IPS DF 6.9 (cell line): ENCODE data around the gene MAPKAPK2.
A peak's percentile ranks its signal among the peaks of the same experiment; 100 is the strongest.

Source experiments
- DNase-seq: peaks from one replicate; pipeline ENCODE4 v3.0.0-alpha.2; 2013; ENCODE audit warnings: low read depth, low spot score
- H3K27ac ChIP-seq: one replicate; pipeline ENCODE4 v1.5.1; 2013; ENCODE audit warnings: low read length, control low read depth
- H3K27me3 ChIP-seq: 2 replicates; pipeline ENCODE4 v1.6.1; 2013; ENCODE audit warnings: mild to moderate bottlenecking, low read length; ENCODE audit not compliant: control insufficient read depth, insufficient read depth
- H3K36me3 ChIP-seq: 2 replicates; pipeline ENCODE4 v1.6.1; 2013; ENCODE audit warnings: low read length; ENCODE audit not compliant: control insufficient read depth, insufficient read depth
- H3K4me1 ChIP-seq: 2 replicates; pipeline ENCODE4 v1.6.1; 2013; ENCODE audit warnings: low read length; ENCODE audit not compliant: control insufficient read depth, insufficient read depth
- H3K4me3 ChIP-seq: 2 replicates; pipeline ENCODE4 v1.5.1; 2013; ENCODE audit warnings: mild to moderate bottlenecking, low read length
- H3K9me3 ChIP-seq: 2 replicates; pipeline ENCODE4 v1.6.1; 2013; ENCODE audit warnings: low read length, inconsistent platforms; ENCODE audit not compliant: control insufficient read depth, insufficient read depth
- WGBS: extraction: QIAGEN DNeasy Blood & Tissue Kit; methylation state at CpG from one replicate; pipeline ENCODE4 v1.1.7; 2013; ENCODE audit warnings: mixed read lengths, missing lambda C conversion rate; ENCODE audit not compliant: insufficient read length, insufficient coverage; 5-methylcytosine and 5-hydroxymethylcytosine counted together

The MAPKAPK2 gene

GRCh38 chr1:206683313-206683712 is 1.4 kb upstream of the MAPKAPK2 start:
- Histone ChIP-seq H3K9me3 (no peaks in the 10 kb centered on the region), H3K4me3 (no peak overlapping the region), H3K36me3 (no peaks in the 10 kb centered on the region), H3K4me1 (peaks cover 3% of the 10 kb centered on the region), H3K27ac (no peak overlapping the region), H3K27me3 (peaks cover 25% of the 10 kb centered on the region)
- DNase-seq = no peak
- WGBS = no CpG with 5 or more reads among the region's 6 CpGs

GRCh38 chr1:206684003-206684402 is 702 bp upstream of the MAPKAPK2 start:
- Histone ChIP-seq H3K4me1 (peaks cover 3% of the 10 kb centered on the region), H3K36me3 (no peaks in the 10 kb centered on the region), H3K27ac (no peak overlapping the region), H3K4me3 (no peak overlapping the region), H3K9me3 (no peaks in the 10 kb centered on the region), H3K27me3 (peaks cover 25% of the 10 kb centered on the region)
- WGBS = no CpG with 5 or more reads among the region's 8 CpGs
- DNase-seq = no peak

- Histone ChIP-seq H3K4me1 (peaks cover 3% of the 10 kb centered on the region), H3K9me3 (no peaks in the 10 kb centered on the region)
- no CpG with 5 or more reads among the region's 48 CpGs for WGBS
Measured at GRCh38 chr1:206685334-206685768, 646 bp downstream of the MAPKAPK2 start.

GRCh38 chr1:206685769-206686477 is 1.2 kb downstream of the MAPKAPK2 start:
- WGBS = no CpG with 5 or more reads among the region's 48 CpGs
- peaks cover 4% of the 10 kb centered on the region for H3K4me1 ChIP-seq
- no peak for DNase-seq
- peak overlapping the region; percentile 89; the same call in 1 of the 2 replicates for H3K4me3 ChIP-seq
- peaks cover 25% of the 10 kb centered on the region for H3K27me3 ChIP-seq
- H3K9me3 ChIP-seq = no peaks in the 10 kb centered on the region
- no peaks in the 10 kb centered on the region for H3K36me3 ChIP-seq
- no peak overlapping the region for H3K27ac ChIP-seq

More at GRCh38 chr1:206685334-206685768, 646 bp downstream of the MAPKAPK2 start:
- H3K4me3 ChIP-seq = peak overlapping the region; percentile 89
- no peak for DNase-seq
- no peak overlapping the region for H3K27ac ChIP-seq
- peaks cover 25% of the 10 kb centered on the region for H3K27me3 ChIP-seq
- no peaks in the 10 kb centered on the region for H3K36me3 ChIP-seq

- peaks cover 4% of the 10 kb centered on the region for H3K4me1 ChIP-seq
- no CpG with 5 or more reads among the region's 8 CpGs for WGBS
- no peak overlapping the region for H3K27ac ChIP-seq
- peaks cover 25% of the 10 kb centered on the region for H3K27me3 ChIP-seq
- no peak for DNase-seq
- H3K9me3 ChIP-seq = no peaks in the 10 kb centered on the region
- no peaks in the 10 kb centered on the region for H3K36me3 ChIP-seq
- H3K4me3 ChIP-seq = peak overlapping the region; percentile 89; the same call in 1 of the 2 replicates
Measured at GRCh38 chr1:206686478-206687249, 2.0 kb downstream of the MAPKAPK2 start.

- no peak overlapping the region for H3K27ac ChIP-seq
- no CpG with 5 or more reads among the region's 7 CpGs for WGBS
- no peak for DNase-seq
- H3K9me3 ChIP-seq = no peaks in the 10 kb centered on the region
- peaks cover 4% of the 10 kb centered on the region for H3K4me1 ChIP-seq
- no peaks in the 10 kb centered on the region for H3K36me3 ChIP-seq
- peaks cover 23% of the 10 kb centered on the region for H3K27me3 ChIP-seq
- no peak overlapping the region for H3K4me3 ChIP-seq
Measured at GRCh38 chr1:206687251-206687914, 2.7 kb downstream of the MAPKAPK2 start.

- Histone ChIP-seq H3K27me3 (peaks cover 21% of the 10 kb centered on the region), H3K27ac (no peak overlapping the region), H3K4me3 (no peak overlapping the region), H3K4me1 (peaks cover 4% of the 10 kb centered on the region), H3K36me3 (no peaks in the 10 kb centered on the region), H3K9me3 (no peaks in the 10 kb centered on the region)
- DNase-seq = no peak
- no CpG with 5 or more reads among the region's 2 CpGs for WGBS
Measured at GRCh38 chr1:206687915-206688442, 3.3 kb downstream of the MAPKAPK2 start.

GRCh38 chr1:206690516-206690915 is 5.8 kb downstream of the MAPKAPK2 start:
- DNase-seq = no peak
- Histone ChIP-seq H3K27me3 (peaks cover 10% of the 10 kb centered on the region), H3K27ac (no peak overlapping the region), H3K4me1 (peaks cover 11% of the 10 kb centered on the region), H3K36me3 (no peaks in the 10 kb centered on the region), H3K9me3 (no peaks in the 10 kb centered on the region), H3K4me3 (no peak overlapping the region)
- no CpG with 5 or more reads among the region's 2 CpGs for WGBS

GRCh38 chr1:206691604-206692003 is 6.9 kb downstream of the MAPKAPK2 start:
- peaks cover 11% of the 10 kb centered on the region for H3K4me1 ChIP-seq
- WGBS = no CpG with 5 or more reads among the region's 8 CpGs

GRCh38 chr1:206693029-206693428 is 8.3 kb downstream of the MAPKAPK2 start:
- H3K4me1 ChIP-seq = peaks cover 11% of the 10 kb centered on the region
- no peaks in the 10 kb centered on the region for H3K9me3 ChIP-seq
- no peaks in the 10 kb centered on the region for H3K36me3 ChIP-seq
- no peaks in the 10 kb centered on the region for H3K27me3 ChIP-seq
- DNase-seq = no peak
- no peak overlapping the region for H3K4me3 ChIP-seq
- no CpG with 5 or more reads among the region's 10 CpGs for WGBS
- H3K27ac ChIP-seq = no peak overlapping the region

More at GRCh38 chr1:206691604-206692003, 6.9 kb downstream of the MAPKAPK2 start:
- Histone ChIP-seq H3K36me3 (no peaks in the 10 kb centered on the region), H3K9me3 (no peaks in the 10 kb centered on the region), H3K27me3 (peaks cover 4% of the 10 kb centered on the region; the same call in 1 of the 2 replicates), H3K4me3 (no peak overlapping the region), H3K27ac (no peak overlapping the region)
- DNase-seq = no peak
